K562 (cell line): ENCODE measurements around the gene PCBP2. TPM values are rescaled to one million over a fixed set of nuclear protein-coding genes. Genes with fewer than 3 reads are reported as not detected.
A peak's percentile ranks its signal among the peaks of the same experiment; 100 is the strongest.

Experiments
- ATAC-seq: fragments of 200-7000 bp; cut with Tn5 transposase; 3 replicates; pipeline ENCODE4 v1.9.1; 2020; ENCODE audit warnings: moderate library complexity
- BruUV-seq: library from RNA; stranded (reverse); fragments of 400-500 nt; replicated peaks from 2 replicates; lab custom pipeline; 2021; lab: Mats Ljungman, UMichigan
- CTCF ChIA-PET: fragments of 300-600 bp; formaldehyde crosslinking; extraction: SDS; loops from one replicate; lab custom pipeline; 2021; ENCODE audit warnings: low intra/inter-chr PET ratio; lab: Yijun Ruan, JAX
- POLR2A ChIA-PET: fragments of 300-600, 350-650 bp; sonication (Branson Sonifier 250); formaldehyde crosslinking; extraction: SDS; loops from one replicate; lab custom pipeline; 2021; ENCODE audit warnings: antibody characterized with exemption, inconsistent platforms; lab: Yijun Ruan, JAX
- DNase-seq, 4 experiments: peaks; one replicate each; pipeline versions ENCODE4 v3.0.0 to v3.0.0-alpha.2; 2011 to 2018; ENCODE audit warnings: low spot score in 3 of 4, mixed read lengths in 3 of 4; ENCODE audit errors: extremely low read depth in 1 of 4
- FAIRE-seq: peaks from 2 replicates; lab custom pipeline; 2011; peaks lifted over from hg19 to GRCh38; lab: Jason Lieb, UNC
- H2AFZ ChIP-seq: 2 replicates; pipeline ENCODE4 v1.6.0; 2011; ENCODE audit warnings: low read depth, low read length, control low read depth, inconsistent platforms
- H3K27ac ChIP-seq: fragments of 200-600 bp; 3 replicates; pipeline ENCODE4 v1.8.0; 2011; ENCODE audit warnings: low read depth, mild to moderate bottlenecking, control low read depth, inconsistent platforms, low read length, moderate library complexity, mixed read lengths; ENCODE audit errors: extremely low read depth
- H3K27me3 ChIP-seq, 2 experiments: fragments of 300-600 bp in 1 of 2; 2 replicates in 1 of 2; 3 replicates in 1 of 2; pipeline versions ENCODE4 v1.6.0 to v1.8.0; 2011; ENCODE audit warnings: inconsistent platforms in 2 of 2, low read length in 2 of 2, mild to moderate bottlenecking in 1 of 2, mixed read lengths in 1 of 2, moderate library complexity in 1 of 2; ENCODE audit not compliant: control insufficient read depth in 2 of 2, insufficient read depth in 2 of 2
- H3K36me3 ChIP-seq: fragments of 300-600 bp; 3 replicates; pipeline ENCODE4 v1.8.0; 2011; ENCODE audit warnings: mild to moderate bottlenecking, low read length, inconsistent platforms; ENCODE audit not compliant: control insufficient read depth, insufficient read depth
- H3K4me1 ChIP-seq, 2 experiments: fragments of 200-600 bp in 1 of 2; replicated peaks in 1 of 2; 2 replicates in 1 of 2; 3 replicates in 1 of 2; pipeline versions ENCODE4 v1.5.1 to v1.8.0; 2011; ENCODE audit warnings: inconsistent platforms in 2 of 2, low read length in 2 of 2, mild to moderate bottlenecking in 1 of 2, mixed read lengths in 1 of 2, moderate library complexity in 1 of 2; ENCODE audit not compliant: control insufficient read depth in 2 of 2, insufficient read depth in 2 of 2
- H3K4me2 ChIP-seq: 2 replicates; pipeline ENCODE4 v1.6.1; 2011; ENCODE audit warnings: low read length, control low read depth, inconsistent platforms, mixed read lengths; ENCODE audit not compliant: insufficient read depth
- H3K4me3 ChIP-seq: fragments of 200-600 bp; sonication (generic), shearing (Covaris generic); 2 replicates; pipeline ENCODE4 v1.5.1; 2016; ENCODE audit warnings: control low read depth, inconsistent platforms
- H3K79me2 ChIP-seq: fragments of 200-600 bp; 3 replicates; pipeline ENCODE4 v1.8.0; 2011; ENCODE audit warnings: low read length, inconsistent platforms; ENCODE audit not compliant: control insufficient read depth, insufficient read depth
- H3K9ac ChIP-seq, 2 experiments: 2 replicates each; pipeline versions ENCODE4 v1.6.0 to v1.6.1; 2011; ENCODE audit warnings: low read depth in 2 of 2, low read length in 2 of 2, control low read depth in 1 of 2, inconsistent platforms in 1 of 2, mild to moderate bottlenecking in 1 of 2, mixed read lengths in 1 of 2; ENCODE audit not compliant: insufficient read depth in 1 of 2
- H3K9me1 ChIP-seq: one replicate; pipeline ENCODE4 v1.6.0; 2011; ENCODE audit warnings: inconsistent platforms, mild to moderate bottlenecking, low read length, moderate library complexity; ENCODE audit not compliant: control insufficient read depth, insufficient read depth
- H3K9me3 ChIP-seq: replicated peaks from 2 replicates; pipeline ENCODE4 v1.5.1; 2011; ENCODE audit warnings: low read depth, low read length, inconsistent platforms; ENCODE audit not compliant: control insufficient read depth, insufficient read depth
- H4K20me1 ChIP-seq: replicated peaks from 2 replicates; pipeline ENCODE4 v1.6.1; 2011; ENCODE audit warnings: low read length, inconsistent platforms, mixed read lengths; ENCODE audit not compliant: control insufficient read depth, insufficient read depth
- FOXP4 ChIP-seq: sonication (generic); formaldehyde crosslinking; IDR thresholded peaks from 2 replicates; pipeline ENCODE4 v1.8.0; 2022; ENCODE audit warnings: mild to moderate bottlenecking, missing genetic modification reagents, borderline replicate concordance
- GATAD2B ChIP-seq: fragments of 450-650 bp; IDR thresholded peaks from 2 replicates; pipeline ENCODE4 v1.6.1; 2017; ENCODE audit warnings: mild to moderate bottlenecking, borderline replicate concordance
- POLR2A ChIP-seq: fragments of 450-650 bp; conservative IDR thresholded peaks from 2 replicates; pipeline ENCODE4 v1.6.1; 2016
- POLR2AphosphoS2 ChIP-seq: IDR thresholded peaks from 2 replicates; pipeline ENCODE4 v1.6.1; 2012; ENCODE audit warnings: low read length, improper control_type of control experiment
- POLR2AphosphoS5 ChIP-seq: IDR thresholded peaks from 2 replicates; pipeline ENCODE4 v1.6.1; 2011; ENCODE audit warnings: mild to moderate bottlenecking, low read depth, low read length, moderate library complexity; ENCODE audit not compliant: control insufficient read depth, insufficient read depth
- TCF3 ChIP-seq: sonication (generic); formaldehyde crosslinking; IDR thresholded peaks from 2 replicates; pipeline ENCODE4 v1.4.0; 2020; ENCODE audit warnings: mild to moderate bottlenecking, missing genetic modification reagents
- WGBS: fragments of 100-300 bp; shearing (Covaris generic); methylation state at CpG from one replicate; pipeline ENCODE4 v1.1.6; 2016; ENCODE audit warnings: low coverage, mixed read lengths; ENCODE audit not compliant: insufficient coverage; ENCODE audit errors: missing lambda C conversion rate; 5-methylcytosine and 5-hydroxymethylcytosine counted together
- in situ Hi-C: fragments of 300-500 bp; cut with MboI; formaldehyde crosslinking; loops from 4 replicates; pipeline ENCODE4 v1.15.0; 2018; ENCODE audit warnings: inconsistent platforms, mixed read lengths
- intact Hi-C: fragments of 100-400 bp; cut with micrococcal nuclease; formaldehyde crosslinking; loops from 2 replicates; pipeline ENCODE4 v1.14.2; 2022
- polyA plus RNA-seq, 8 experiments: library from polyadenylated mRNA; depleted of rRNA in 4 of 8; stranded (reverse) in 5 of 8; unstranded in 3 of 8; fragments of >200 nt; fragmentation: Nextera tagmentation in 2 of 8; fragmentation: Illumina TruSeq in 1 of 8; extraction: Ambion mirVana in 2 of 8; extraction: Trizol in 1 of 8; gene quantifications; 2 replicates each; pipeline versions ENCODE4 v1.2.1 to v1.2.3, GENCODE V29; 2011 to 2014; ENCODE audit warnings: inconsistent platforms in 1 of 8, missing spikeins in 1 of 8
- total RNA-seq, 7 experiments: library from RNA; depleted of rRNA in 6 of 7; stranded (reverse); fragments of >200 nt in 6 of 7; fragmentation: Illumina TruSeq in 2 of 7; extraction: Trizol in 2 of 7; gene quantifications; 2 replicates each; pipeline versions ENCODE4 v1.2.1 to v1.2.3, GENCODE V29; 2011 to 2021; ENCODE audit warnings: low replicate concordance in 1 of 7
- TF ChIP-seq, protein P1 (sequence below), 2 experiments: IDR thresholded peaks; 2 replicates each; pipeline ENCODE4 v1.6.1; 2012; ENCODE audit warnings: improper control_type of control experiment in 2 of 2, low read depth in 2 of 2, low read length in 2 of 2, borderline replicate concordance in 1 of 2

Gene PCBP2
- total and polyA plus RNA-seq, 9 of the 15 experiments (the other 6 are each of a cell fraction or from before 2014, with no cell fraction given) = 137 to 831 (median 328) TPM

DNA sequence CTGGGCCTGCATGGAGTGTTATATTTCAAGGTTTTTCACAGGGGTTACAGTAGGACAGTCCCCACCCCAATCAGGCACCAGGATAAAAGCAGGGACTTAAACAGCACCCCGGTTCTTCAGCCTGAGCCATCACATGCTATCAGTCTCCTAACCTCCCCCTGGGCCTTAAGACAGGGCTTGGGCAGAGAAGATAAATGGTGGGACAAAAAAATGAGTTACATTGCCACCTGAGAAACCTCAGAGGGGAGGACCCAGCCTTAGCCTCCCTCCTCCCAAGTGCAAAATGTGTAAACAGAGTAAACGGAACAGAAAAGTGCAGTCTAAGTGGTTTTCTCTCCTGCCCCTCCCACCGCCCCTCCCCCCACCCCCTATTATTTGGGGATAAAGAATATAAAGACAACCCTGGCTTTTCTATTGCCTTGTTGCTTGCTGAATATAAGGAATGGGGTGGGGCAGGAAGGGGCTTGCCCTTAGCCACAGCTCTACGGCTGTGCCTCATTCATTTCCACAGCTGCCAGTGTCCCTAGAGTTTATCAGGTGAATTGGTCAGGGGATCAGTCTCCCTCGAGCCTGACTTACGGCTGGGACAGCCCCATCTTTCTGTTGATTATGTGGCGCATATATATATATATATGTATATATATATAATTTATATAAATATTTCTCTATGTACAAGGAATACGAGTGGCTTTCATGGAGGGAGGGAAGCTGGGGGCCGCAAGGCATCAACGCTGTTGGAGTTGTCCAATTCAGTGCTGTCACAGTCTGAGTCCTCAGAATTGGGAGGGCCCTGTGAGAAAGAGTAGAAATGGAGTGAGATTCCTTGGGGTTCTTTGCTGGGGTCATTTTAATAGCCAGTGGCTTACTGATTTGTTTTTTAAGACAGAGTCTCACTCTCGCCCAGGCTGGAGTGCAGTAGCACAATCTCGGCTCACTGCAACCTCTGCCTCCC, 28.9 kb downstream of the PCBP2 start:
- POLR2A ChIA-PET = interaction anchor here (0.7 to 7.1 kb wide), 9 partner anchors 9 to 128 kb away, joined by 4 to 99 read pairs (median 11); partner anchors contain the start of gene TARBP2
- peaks cover 94% of the 10 kb centered on the region for H3K36me3 ChIP-seq
- no peaks in the 10 kb centered on the region for H3K27me3 ChIP-seq
- H3K9me3 ChIP-seq = no peaks in the 10 kb centered on the region
- peaks cover 22% of the 10 kb centered on the region for H3K79me2 ChIP-seq
- peaks cover 23% of the 10 kb centered on the region for H4K20me1 ChIP-seq
- DNase-seq (no peak), FAIRE-seq (no peak), ATAC-seq (no peak)
- H3K27ac ChIP-seq = no peak overlapping the region
- peaks cover 0 to 8% of the 10 kb centered on the region in 2 experiments; a peak in 3 of 5 replicates for H3K4me1 ChIP-seq
- H2AFZ ChIP-seq = no peak overlapping the region
- in situ Hi-C loops = no loop called here
- CTCF ChIA-PET = interaction anchor here (0.9 to 1.2 kb wide), 2 partner anchors 28 to 128 kb away, joined by 3 read pairs; no protein-coding TSS in a partner anchor
- no peak overlapping the region for H3K9ac ChIP-seq
- TF ChIP-seq POLR2AphosphoS2 (peak; percentile 25), POLR2AphosphoS5 (peak; percentile 69), GATAD2B (no peak), POLR2A (peak; percentile 11), FOXP4 (CRISPR knock-in tag) (no peak), TCF3 (CRISPR knock-in tag) (no peak)
- TF ChIP-seq, protein P1, sequence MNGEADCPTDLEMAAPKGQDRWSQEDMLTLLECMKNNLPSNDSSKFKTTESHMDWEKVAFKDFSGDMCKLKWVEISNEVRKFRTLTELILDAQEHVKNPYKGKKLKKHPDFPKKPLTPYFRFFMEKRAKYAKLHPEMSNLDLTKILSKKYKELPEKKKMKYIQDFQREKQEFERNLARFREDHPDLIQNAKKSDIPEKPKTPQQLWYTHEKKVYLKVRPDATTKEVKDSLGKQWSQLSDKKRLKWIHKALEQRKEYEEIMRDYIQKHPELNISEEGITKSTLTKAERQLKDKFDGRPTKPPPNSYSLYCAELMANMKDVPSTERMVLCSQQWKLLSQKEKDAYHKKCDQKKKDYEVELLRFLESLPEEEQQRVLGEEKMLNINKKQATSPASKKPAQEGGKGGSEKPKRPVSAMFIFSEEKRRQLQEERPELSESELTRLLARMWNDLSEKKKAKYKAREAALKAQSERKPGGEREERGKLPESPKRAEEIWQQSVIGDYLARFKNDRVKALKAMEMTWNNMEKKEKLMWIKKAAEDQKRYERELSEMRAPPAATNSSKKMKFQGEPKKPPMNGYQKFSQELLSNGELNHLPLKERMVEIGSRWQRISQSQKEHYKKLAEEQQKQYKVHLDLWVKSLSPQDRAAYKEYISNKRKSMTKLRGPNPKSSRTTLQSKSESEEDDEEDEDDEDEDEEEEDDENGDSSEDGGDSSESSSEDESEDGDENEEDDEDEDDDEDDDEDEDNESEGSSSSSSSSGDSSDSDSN (IDR thresholded peaks at IDR 0.05; ENCODE audit: borderline replicate concordance in 1 of 2, low read depth in 2 of 2, low read length in 2 of 2) = no peak
- H3K4me2 ChIP-seq = no peak overlapping the region
- H3K4me3 ChIP-seq = no peak overlapping the region
- no TSS peak for BruUV-seq
- 74% methylated on average over 11 of the region's 12 CpGs for WGBS
- intact Hi-C loops = no loop called here
- peaks cover 3% of the 10 kb centered on the region for H3K9me1 ChIP-seq
